DMS114 treated with DMSO at 0.1 percent for 48 hours (cell line): ENCODE measurements around the gene GALNT6.

Experiments
- DNase-seq: peaks from one replicate; lab custom pipeline; 2025; ENCODE audit not compliant: unreplicated experiment; lab: John Stamatoyannopoulos, UW

GALNT6 gene

GRCh38 chr12:51405801-51406207 is 14.6 kb upstream of the GALNT6 start:
- DNase-seq: no peak

- DNase-seq: no peak
Observed at GRCh38 chr12:51404627-51405026, 13.4 kb upstream of the GALNT6 start.

DNA sequence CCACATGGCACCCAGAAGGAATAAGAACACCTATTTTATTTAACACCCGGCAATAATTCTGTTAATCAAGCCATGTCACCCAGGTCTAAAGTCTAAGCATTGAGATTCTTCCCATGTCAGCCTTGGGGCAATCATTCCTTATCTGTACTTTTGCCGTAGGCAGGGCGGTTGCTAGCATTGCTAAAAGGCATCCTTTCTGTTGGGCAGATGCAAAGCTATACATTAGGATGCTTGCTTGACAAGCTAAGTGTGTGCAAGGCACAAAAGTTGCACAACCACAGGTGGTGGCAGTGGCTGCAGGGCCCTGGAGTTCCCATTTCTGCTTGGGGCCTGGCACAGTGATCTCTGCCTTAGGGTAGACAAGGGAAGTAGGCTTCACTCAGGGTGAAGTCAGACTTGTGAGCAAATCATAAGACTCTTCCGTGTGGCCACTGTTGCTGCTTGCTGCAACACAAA is 12.5 kb upstream of the GALNT6 start:
- DNase-seq: no peak

DNA sequence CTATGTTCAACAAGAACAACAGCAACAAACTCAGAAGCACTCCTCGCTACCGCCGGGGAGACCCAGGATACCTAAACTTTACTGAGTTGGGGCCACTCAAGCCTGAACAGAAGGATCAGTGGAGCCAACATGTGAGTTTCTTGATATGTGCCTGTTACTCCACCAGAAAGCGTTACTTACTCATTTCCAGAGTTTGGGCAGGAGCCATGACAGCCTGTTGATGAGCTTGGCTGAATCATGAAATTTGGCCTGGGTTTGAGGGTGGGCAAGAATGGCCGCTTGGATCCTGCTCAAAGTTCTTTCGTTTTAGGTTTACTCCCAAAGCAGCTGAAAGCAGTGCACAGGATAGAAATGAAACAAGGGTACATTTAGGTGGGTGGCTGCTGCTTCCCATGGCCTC is 12.0 kb upstream of the GALNT6 start:
- DNase-seq: no peak

DNA sequence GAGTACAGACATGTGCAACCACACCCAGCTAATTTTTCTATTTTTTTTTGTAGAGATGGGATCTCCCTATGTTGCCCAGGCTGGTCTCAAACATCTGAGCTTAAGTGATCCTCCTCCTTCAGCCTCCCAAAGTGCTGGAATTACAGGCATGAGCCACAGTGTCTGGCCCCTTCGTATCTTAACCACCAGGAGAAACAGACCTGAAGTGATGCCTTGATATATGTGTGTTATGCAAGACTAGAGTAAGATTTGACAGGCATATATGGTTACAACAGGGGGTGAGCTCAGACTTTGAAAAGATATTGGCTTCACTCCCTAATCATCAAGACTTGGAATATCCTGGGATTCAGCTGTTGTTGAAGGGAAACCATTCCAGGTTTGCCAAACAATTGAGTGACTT is 10.7 kb upstream of the GALNT6 start:
- DNase-seq: no peak

DNA sequence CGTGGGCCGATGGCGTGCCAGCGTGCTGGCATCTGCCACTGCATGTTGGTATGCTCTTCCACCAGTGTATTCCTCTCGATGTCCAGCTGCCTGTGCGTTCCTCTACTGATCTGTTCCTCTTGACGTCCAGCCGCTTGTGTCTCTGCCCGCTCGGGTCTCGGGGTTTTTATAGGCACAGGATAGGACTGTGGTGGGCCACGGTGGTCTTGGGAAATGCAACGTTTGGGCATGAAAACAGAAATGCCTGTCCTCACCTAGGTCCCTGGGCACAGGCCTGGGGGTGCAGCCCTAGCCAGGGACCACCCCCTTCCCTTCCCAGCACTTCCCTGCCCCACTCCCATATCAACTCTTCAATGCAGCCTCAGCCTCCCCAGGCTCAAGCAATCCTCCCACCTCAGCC is 10.3 kb upstream of the GALNT6 start:
- DNase-seq: no peak

DNA sequence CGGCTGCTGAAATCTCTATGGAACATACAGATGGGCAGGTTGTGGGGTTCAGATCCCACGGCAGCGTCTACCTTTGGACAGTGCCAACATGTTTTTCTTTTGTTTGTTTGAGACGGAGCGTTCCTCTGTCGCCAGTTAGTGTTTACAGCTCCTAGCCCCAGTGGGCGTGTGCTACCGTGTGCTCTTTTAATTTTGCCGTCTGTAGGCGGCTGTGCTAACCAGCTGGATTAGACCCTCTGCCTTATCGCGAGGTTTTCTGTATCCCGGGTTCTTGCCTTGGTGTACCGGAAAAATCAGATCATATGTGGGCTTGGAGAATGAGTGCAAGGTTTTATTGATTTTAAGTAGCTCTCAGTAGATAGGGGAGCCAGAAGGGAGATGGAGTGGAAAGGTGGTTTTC is 9.8 kb upstream of the GALNT6 start:
- no peak for DNase-seq

- no peak for DNase-seq
Observed at GRCh38 chr12:51399891-51400290, 8.7 kb upstream of the GALNT6 start.

GRCh38 chr12:51397670-51398069 is 6.5 kb upstream of the GALNT6 start:
- no peak for DNase-seq

GRCh38 chr12:51395283-51396230 is 4.4 kb upstream of the GALNT6 start:
- no peak for DNase-seq

DNA sequence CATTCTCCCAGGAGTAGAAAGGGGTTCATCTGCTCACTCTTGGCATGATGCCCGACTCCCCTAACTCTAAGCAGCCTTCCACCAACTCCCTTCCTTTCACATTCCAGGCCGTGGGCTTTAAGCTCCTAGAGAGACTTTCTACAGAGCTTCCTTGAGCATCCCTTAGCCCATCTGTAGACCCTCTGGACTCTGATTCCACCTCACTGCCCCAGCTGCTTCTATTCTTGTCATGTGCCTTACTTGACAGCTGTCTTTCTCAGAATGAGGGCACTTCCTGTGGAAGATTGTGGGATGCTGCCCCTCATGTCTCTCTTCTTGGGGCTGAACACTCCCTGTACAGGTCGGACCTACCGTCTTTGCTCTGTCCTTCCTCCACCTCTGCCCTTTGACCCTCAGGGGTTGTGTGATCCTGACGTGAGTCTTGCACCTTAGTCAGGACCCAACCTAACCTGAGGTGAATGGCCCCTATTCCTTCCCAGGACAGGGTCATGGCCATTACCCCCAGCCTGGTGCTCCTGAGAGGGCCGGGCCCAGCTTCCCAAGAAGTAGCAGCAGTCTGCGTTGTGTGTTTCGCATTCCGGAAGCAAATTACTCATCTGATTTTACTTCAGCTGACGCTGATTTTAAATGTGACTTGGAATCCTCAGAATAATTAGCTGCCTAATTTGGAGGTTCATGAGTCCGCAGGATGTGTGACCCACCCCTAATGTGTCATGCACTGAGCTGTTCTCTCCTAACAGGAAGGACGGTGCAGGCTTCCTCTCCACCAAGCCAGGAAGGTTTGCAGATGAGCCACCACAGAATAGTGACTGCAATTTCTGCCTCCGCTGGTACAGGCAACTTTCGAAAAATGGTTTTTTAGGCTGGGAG is 2.7 kb upstream of the GALNT6 start:
- no peak for DNase-seq

DNA sequence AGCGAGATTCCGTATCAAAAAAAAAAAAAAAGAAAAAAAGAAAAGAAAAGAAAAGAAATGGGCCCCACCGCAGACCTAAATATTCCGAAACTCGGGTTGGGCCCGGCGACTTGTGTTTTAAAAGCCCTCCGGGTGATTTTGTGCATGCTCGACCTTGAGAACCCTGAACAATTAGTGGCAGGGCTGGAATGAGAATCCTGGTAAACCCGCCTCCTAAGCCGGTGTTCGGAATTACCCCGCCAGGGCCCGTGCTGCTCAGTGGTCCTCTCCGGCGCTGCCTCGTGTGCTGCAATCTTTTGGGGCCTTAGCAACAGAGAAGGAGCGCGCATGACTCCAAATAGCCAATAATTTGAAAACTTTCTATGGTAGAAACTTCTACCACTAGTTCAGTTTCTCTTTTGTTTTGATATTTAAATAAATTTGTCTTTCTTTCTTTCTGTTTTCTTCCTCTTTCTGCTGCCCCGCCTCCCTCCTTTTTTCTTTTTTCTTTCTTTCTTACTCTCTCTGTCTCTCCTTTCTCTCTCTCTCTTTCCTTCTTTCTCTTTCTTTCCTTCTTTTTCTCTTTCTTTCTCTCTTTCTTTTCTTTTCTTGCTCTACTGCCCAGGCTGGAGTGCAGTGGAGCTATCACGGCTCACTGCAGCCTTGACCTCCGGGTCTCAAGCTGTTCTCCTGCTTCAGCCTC is 1.5 kb upstream of the GALNT6 start:
- no peak for DNase-seq

DNA sequence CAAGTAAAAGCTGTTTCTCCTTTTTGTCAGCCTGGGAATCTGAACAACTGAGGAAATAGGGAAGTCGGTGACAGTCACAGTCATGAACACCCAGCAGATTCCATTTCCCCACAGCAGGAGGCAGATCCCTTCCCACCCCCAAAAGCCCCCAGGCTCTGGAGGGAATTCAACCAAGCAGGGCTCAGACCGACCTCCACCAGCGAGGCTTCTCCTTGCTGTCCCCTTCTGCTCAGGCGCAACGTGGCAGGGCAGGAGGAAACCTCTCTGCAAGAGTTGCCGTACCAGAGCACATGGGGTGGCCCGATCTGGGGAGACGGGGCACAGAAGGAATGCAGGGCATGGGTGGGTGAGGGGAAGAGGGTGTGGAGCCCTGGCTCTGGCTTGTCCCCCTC is 319 bp downstream of the GALNT6 start:
- no peak for DNase-seq

- DNase-seq: no peak
Observed at GRCh38 chr12:51390457-51390856, 749 bp downstream of the GALNT6 start.

- no peak for DNase-seq
Observed at GRCh38 chr12:51389302-51389999, 1.8 kb downstream of the GALNT6 start.

DNA sequence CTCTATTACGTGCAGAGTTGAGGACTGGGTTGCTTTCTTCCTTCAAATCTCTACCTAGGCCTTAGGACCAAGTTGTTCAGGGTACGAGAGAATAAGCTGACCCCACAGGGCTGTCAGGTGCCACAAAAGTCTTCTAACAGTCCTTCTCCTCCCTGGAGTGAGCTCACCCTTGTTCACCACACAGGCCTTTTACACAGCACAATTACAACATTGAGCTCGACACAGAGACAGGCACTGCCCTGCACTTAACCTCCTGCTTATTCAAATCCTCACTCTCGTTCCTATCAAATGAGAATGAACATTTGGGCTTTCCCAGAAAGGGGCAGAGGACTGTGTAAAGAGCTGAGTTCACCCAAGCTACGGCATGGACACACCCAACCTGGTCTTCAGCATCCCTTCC is 2.4 kb downstream of the GALNT6 start:
- no peak for DNase-seq

DNA sequence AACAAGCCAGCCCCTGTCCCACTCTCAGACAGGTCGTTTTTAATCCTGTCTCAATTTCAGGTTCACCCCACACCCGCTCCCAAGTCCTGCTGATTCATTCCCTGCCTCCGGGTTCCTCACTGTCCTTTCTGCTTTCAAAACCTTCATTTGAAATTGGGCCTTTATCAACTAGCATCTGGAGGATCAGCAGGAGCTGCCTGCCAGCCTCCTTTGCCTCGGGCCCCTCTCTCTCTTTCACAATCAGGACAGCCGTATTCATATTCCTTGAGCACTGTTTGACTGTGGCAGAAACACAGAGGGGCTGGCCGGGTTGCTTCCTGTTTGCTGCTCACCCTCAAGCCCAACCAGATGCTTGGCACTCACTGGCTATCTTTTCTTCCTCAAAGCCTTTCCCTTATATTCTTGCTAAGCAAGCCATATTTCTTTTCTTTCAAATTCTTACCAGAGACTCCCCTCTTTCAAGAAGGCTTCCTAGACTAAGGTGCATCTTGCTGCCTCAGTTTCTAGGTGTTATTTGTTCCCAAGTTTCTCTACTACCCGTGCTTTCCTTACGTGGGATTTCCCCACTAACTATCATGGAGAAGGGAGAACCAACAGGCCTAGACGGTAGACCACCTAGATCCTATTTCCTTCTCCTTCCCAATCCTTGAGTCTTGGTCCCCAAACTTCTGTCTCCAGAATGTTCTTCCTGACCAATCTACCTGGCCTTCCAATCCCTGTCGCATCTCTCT is 3.0 kb downstream of the GALNT6 start:
- no peak for DNase-seq

DNA sequence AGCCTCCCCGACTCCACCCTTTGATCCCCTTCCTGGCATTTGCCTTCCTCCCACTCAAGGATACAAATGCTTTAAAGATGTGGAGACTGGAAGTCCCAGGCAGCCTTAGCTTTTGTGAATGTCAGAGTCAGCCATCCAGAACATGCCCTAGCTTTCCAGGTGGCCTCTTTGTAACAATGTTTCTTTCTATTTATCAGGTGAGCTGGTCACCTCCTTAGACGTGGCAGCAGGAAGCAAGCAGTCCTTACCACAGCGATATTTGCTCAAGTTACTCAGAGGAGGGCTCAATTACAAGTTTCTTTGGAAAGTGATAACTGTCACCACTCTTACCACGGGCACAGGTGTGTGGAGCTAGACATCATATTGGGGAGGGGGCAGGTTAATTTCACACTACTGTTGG is 4.9 kb downstream of the GALNT6 start:
- DNase-seq: no peak

- no peak for DNase-seq
Observed at GRCh38 chr12:51383269-51383905, 7.8 kb downstream of the GALNT6 start.

DNA sequence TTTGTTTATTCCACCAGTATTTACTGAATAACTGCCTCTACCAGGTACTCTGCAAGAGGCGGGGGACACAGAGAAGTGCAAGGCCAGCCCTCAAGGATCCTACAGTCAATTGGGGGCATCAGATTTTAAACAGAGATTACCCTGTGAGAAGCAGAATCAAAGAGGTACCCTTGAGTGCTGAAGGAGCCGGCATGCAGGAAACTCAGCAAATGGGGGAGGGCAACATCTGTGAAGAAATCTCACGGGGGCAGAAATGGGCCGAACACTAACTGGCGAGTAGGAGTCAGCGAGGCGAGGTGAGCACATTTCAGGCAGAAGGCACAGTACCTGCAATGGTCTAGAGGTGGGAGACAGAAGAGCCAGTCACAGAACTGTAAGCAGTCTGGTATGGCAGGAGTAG is 9.0 kb downstream of the GALNT6 start:
- no peak for DNase-seq
